HG02943 (cell line): Measurements from ENCODE around the gene CFAP45.

ENCODE experiments used
- ATAC-seq: cut with Tn5 transposase; IDR thresholded peaks from one replicate; pipeline ENCODE4 v1.9.1; 2021; ENCODE audit warnings: mild to moderate bottlenecking, low read depth, moderate library complexity; ENCODE audit not compliant: unreplicated experiment

Gene CFAP45

GRCh38 chr1:159857889-159858288 is 42.1 kb downstream of the CFAP45 start:
- no peak for ATAC-seq

- ATAC-seq = no peak
These were observed 43.4 kb downstream of the CFAP45 start for GRCh38 chr1:159856576-159856975.

GRCh38 chr1:159855709-159856108 is 44.3 kb downstream of the CFAP45 start:
- no peak for ATAC-seq

- ATAC-seq = peak; percentile 62
These were observed 45.2 kb downstream of the CFAP45 start for GRCh38 chr1:159854693-159855192.

- no peak for ATAC-seq
These were observed 45.8 kb downstream of the CFAP45 start for GRCh38 chr1:159854116-159854692.

GRCh38 chr1:159853417-159854115 is 46.4 kb downstream of the CFAP45 start:
- no peak for ATAC-seq

GRCh38 chr1:159851407-159851806 is 48.6 kb downstream of the CFAP45 start:
- ATAC-seq = no peak

- ATAC-seq = no peak
These were observed 50.2 kb downstream of the CFAP45 start for GRCh38 chr1:159849626-159850366.

- ATAC-seq = no peak
These were observed 51.6 kb downstream of the CFAP45 start for GRCh38 chr1:159848326-159848725.

- ATAC-seq = no peak
These were observed 52.7 kb downstream of the CFAP45 start for GRCh38 chr1:159847231-159847630.

- ATAC-seq = no peak
These were observed 54.0 kb downstream of the CFAP45 start for GRCh38 chr1:159845751-159846629.

- ATAC-seq = no peak
These were observed 56.5 kb downstream of the CFAP45 start for GRCh38 chr1:159843459-159843858.

GRCh38 chr1:159841749-159842148 is 58.2 kb downstream of the CFAP45 start:
- ATAC-seq = no peak

- ATAC-seq = peak; percentile 58
These were observed 60.7 kb downstream of the CFAP45 start for GRCh38 chr1:159839116-159839849.

- peak; percentile 52 for ATAC-seq
These were observed 61.2 kb downstream of the CFAP45 start for GRCh38 chr1:159838715-159839114.

- no peak for ATAC-seq
These were observed 64.0 kb downstream of the CFAP45 start for GRCh38 chr1:159835862-159836525.

GRCh38 chr1:159835356-159835755 is 64.6 kb downstream of the CFAP45 start:
- no peak for ATAC-seq

GRCh38 chr1:159832309-159832708 is 67.7 kb downstream of the CFAP45 start:
- ATAC-seq = no peak

GRCh38 chr1:159831412-159832141 is 68.4 kb downstream of the CFAP45 start:
- ATAC-seq = no peak
